ENCODE results near the gene CDIP1. TPM values are rescaled to one million over a fixed set of nuclear protein-coding genes. Genes with fewer than 3 reads are reported as not detected.

The CDIP1 gene
- total and polyA plus RNA-seq, 4 donors: 4.4 to 18.6 (median 12.0) TPM

DNA sequence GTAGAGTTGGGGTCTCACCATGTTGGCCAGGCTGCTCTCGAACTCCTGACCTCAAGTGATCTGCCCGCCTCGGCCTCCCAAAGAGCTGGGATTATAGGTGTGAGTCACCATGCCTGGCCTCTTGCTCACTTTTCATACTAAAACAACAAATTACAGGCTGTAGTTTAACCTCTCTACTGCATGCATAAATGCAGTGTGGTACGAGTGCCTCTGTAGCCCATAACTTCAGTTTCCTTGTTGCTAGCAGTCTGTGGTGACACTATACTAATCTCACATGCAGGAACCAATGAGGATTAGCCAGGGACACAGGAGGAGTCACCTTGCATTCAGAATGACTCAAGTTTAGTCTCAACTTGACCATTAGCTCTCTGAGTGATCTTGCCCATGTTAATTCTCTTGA, 42.3 kb downstream of the CDIP1 start:
- Histone ChIP-seq H3K9me3 (ENCODE audit: control insufficient read depth in 4 of 4, low read length in 3 of 4) (no peaks in the 10 kb centered on the region), H3K9ac (ENCODE audit: low read depth in 1 of 2, low read length in 2 of 2) (no peak overlapping the region), H3K4me3 (ENCODE audit: low read depth in 1 of 3, low read length in 3 of 3) (no peak overlapping the region), H3K36me3 (ENCODE audit: control insufficient read depth in 4 of 4, insufficient read depth in 3 of 4, low read depth in 1 of 4, low read length in 3 of 4) (peaks cover 0 to 3% (median 1%) of the 10 kb centered on the region in 4 donors), H3K27me3 (ENCODE audit: control insufficient read depth in 4 of 4, insufficient read depth in 4 of 4, low read length in 3 of 4) (no peaks in the 10 kb centered on the region), H3K27ac (ENCODE audit: low read depth in 1 of 2, low read length in 2 of 2) (no peak overlapping the region), H3K4me1 (ENCODE audit: control insufficient read depth in 4 of 4, insufficient read depth in 4 of 4, low read length in 3 of 4) (peaks cover 5 to 17% (median 8%) of the 10 kb centered on the region in 4 donors)
- TF ChIP-seq TAF1 (conservative IDR thresholded peaks at IDR 0.05): no peak
- TF ChIP-seq, protein P1, sequence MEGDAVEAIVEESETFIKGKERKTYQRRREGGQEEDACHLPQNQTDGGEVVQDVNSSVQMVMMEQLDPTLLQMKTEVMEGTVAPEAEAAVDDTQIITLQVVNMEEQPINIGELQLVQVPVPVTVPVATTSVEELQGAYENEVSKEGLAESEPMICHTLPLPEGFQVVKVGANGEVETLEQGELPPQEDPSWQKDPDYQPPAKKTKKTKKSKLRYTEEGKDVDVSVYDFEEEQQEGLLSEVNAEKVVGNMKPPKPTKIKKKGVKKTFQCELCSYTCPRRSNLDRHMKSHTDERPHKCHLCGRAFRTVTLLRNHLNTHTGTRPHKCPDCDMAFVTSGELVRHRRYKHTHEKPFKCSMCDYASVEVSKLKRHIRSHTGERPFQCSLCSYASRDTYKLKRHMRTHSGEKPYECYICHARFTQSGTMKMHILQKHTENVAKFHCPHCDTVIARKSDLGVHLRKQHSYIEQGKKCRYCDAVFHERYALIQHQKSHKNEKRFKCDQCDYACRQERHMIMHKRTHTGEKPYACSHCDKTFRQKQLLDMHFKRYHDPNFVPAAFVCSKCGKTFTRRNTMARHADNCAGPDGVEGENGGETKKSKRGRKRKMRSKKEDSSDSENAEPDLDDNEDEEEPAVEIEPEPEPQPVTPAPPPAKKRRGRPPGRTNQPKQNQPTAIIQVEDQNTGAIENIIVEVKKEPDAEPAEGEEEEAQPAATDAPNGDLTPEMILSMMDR (IDR thresholded peaks at IDR 0.05; ENCODE audit: low read depth, low read length, missing input control): no peak
- TF ChIP-seq ZBTB33 (IDR thresholded peaks at IDR 0.05): no peak
- TF ChIP-seq RAD21 (IDR thresholded peaks at IDR 0.05): no peak
- no peak for TF ChIP-seq FOXA2 (IDR thresholded peaks at IDR 0.05)
- no peak for TF ChIP-seq JUND (IDR thresholded peaks at IDR 0.05)
- no peak for TF ChIP-seq YY1 (IDR thresholded peaks at IDR 0.05)
- no peak for TF ChIP-seq GABPA (IDR thresholded peaks at IDR 0.05 in 1 of 2, conservative IDR thresholded peaks at IDR 0.05 in 1 of 2)
- no peak for TF ChIP-seq FOXA1 (IDR thresholded peaks at IDR 0.05)
- TF ChIP-seq HNF4G (IDR thresholded peaks at IDR 0.05): no peak
- TF ChIP-seq, protein P2, sequence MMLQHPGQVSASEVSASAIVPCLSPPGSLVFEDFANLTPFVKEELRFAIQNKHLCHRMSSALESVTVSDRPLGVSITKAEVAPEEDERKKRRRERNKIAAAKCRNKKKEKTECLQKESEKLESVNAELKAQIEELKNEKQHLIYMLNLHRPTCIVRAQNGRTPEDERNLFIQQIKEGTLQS (IDR thresholded peaks at IDR 0.05): no peak
- no peak for TF ChIP-seq NR2F2 (IDR thresholded peaks at IDR 0.05)
- TF ChIP-seq HNF4A (conservative IDR thresholded peaks at IDR 0.05): no peak
- TF ChIP-seq EGR1 (IDR thresholded peaks at IDR 0.05; ENCODE audit: low read depth in 2 of 2): no peak
- 92% methylated on average over 4 of the region's 4 CpGs for WGBS
- no peak for DNase-seq (ENCODE audit: low spot score)

DNA sequence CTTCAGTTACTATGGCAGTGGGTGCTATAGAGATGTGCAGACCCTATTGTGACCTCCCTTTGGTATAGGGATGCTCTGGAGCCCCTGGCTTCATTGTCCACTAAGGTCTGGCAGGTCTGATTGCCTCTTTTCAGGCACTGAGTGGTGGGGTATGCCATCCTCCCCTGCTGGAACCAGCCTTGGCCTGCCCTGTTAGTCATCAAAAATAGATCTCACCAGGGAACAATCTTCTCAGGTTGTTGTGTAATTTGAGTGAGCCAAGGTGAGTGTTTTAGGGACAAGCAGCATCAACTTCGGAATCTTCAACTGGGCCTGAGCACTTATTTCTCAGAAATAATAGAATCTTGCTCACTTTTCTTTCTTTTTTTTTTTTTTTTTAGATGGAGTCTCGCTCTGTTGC, 42.8 kb downstream of the CDIP1 start:
- H3K9ac ChIP-seq (ENCODE audit: low read depth in 1 of 2, low read length in 2 of 2): no peak overlapping the region
- 97% methylated on average over 2 of the region's 2 CpGs for WGBS
- H3K4me3 ChIP-seq (ENCODE audit: low read depth in 1 of 3, low read length in 3 of 3): no peak overlapping the region
- H3K27me3 ChIP-seq (ENCODE audit: control insufficient read depth in 4 of 4, insufficient read depth in 4 of 4, low read length in 3 of 4): no peaks in the 10 kb centered on the region
- no peak for TF ChIP-seq NR2F2 (IDR thresholded peaks at IDR 0.05)
- no peak for DNase-seq (ENCODE audit: low spot score)
- H3K9me3 ChIP-seq (ENCODE audit: control insufficient read depth in 4 of 4, low read length in 3 of 4): no peaks in the 10 kb centered on the region
- peaks cover 0 to 3% (median 1%) of the 10 kb centered on the region in 4 donors for H3K36me3 ChIP-seq (ENCODE audit: control insufficient read depth in 4 of 4, insufficient read depth in 3 of 4, low read depth in 1 of 4, low read length in 3 of 4)
- H3K27ac ChIP-seq (ENCODE audit: low read depth in 1 of 2, low read length in 2 of 2): no peak overlapping the region
- H3K4me1 ChIP-seq (ENCODE audit: control insufficient read depth in 4 of 4, insufficient read depth in 4 of 4, low read length in 3 of 4): peaks cover 3 to 11% (median 4%) of the 10 kb centered on the region in 4 donors

DNA sequence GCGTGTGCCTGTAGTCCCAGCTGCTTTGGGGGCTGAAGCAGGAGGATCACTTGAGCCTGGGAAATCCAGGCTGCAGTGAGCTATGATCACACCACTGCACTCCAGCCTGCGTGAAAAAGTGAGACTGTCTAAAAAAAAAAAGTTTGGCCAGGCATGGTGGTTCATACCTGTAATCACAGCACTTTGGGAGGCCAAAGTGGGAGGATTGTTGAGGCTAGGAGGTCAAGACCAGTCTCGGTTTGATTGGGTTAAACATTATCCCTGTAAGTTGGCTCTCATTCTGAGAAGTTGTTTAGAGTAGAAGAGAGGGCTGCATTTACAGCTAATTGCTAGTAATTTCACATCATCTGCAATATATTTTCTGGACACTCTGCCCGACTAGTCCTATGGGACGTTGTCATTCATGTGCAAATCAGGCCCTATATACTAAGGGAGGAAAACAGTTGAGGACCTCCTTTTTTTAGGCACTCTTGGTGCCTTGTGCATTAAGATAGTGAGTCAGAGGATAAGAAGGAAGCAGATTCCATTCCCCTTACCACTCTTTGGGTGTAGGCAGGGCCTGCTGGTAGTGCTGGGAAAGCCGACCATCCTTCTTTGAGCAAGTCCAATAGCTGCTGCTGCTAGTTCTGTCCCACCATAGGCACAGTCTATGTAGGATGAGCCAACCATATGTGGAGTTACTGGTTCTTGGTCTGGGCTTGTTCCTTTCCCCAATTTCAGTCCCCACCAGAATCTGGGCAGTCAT, 43.7 kb downstream of the CDIP1 start:
- Histone ChIP-seq H3K27me3 (ENCODE audit: control insufficient read depth in 4 of 4, insufficient read depth in 4 of 4, low read length in 3 of 4) (no peaks in the 10 kb centered on the region), H3K4me3 (ENCODE audit: low read depth in 1 of 3, low read length in 3 of 3) (no peak overlapping the region), H3K36me3 (ENCODE audit: control insufficient read depth in 4 of 4, insufficient read depth in 3 of 4, low read depth in 1 of 4, low read length in 3 of 4) (peaks cover 0 to 3% (median 1%) of the 10 kb centered on the region in 4 donors), H3K27ac (ENCODE audit: low read depth in 1 of 2, low read length in 2 of 2) (no peak overlapping the region), H3K9me3 (ENCODE audit: control insufficient read depth in 4 of 4, low read length in 3 of 4) (no peaks in the 10 kb centered on the region), H3K9ac (ENCODE audit: low read depth in 1 of 2, low read length in 2 of 2) (no peak overlapping the region), H3K4me1 (ENCODE audit: control insufficient read depth in 4 of 4, insufficient read depth in 4 of 4, low read length in 3 of 4) (peaks cover 0 to 4% (median 1%) of the 10 kb centered on the region in 4 donors)
- WGBS: 88% methylated on average over 6 of the region's 6 CpGs
- no peak for DNase-seq (ENCODE audit: low spot score)
- TF ChIP-seq EGR1 (IDR thresholded peaks at IDR 0.05; ENCODE audit: low read depth in 2 of 2) (no peak), HNF4A (conservative IDR thresholded peaks at IDR 0.05) (no peak), YY1 (IDR thresholded peaks at IDR 0.05) (no peak), NR2F2 (IDR thresholded peaks at IDR 0.05) (no peak), TAF1 (conservative IDR thresholded peaks at IDR 0.05) (no peak), GABPA (IDR thresholded peaks at IDR 0.05 in 1 of 2, conservative IDR thresholded peaks at IDR 0.05 in 1 of 2) (no peak), SP1 (IDR thresholded peaks at IDR 0.05) (no peak), RXRA (IDR thresholded peaks at IDR 0.05) (no peak), JUND (IDR thresholded peaks at IDR 0.05) (no peak), HNF4G (IDR thresholded peaks at IDR 0.05) (no peak), RAD21 (IDR thresholded peaks at IDR 0.05) (no peak), FOXA2 (IDR thresholded peaks at IDR 0.05) (no peak), FOXA1 (IDR thresholded peaks at IDR 0.05) (no peak), ZBTB33 (IDR thresholded peaks at IDR 0.05) (no peak)
- TF ChIP-seq, protein P1 (IDR thresholded peaks at IDR 0.05; ENCODE audit: low read depth, low read length, missing input control): no peak
- TF ChIP-seq, protein P3, sequence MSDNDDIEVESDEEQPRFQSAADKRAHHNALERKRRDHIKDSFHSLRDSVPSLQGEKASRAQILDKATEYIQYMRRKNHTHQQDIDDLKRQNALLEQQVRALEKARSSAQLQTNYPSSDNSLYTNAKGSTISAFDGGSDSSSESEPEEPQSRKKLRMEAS (IDR thresholded peaks at IDR 0.05): no peak
